Activated CD8-positive, alpha-beta memory T cell treated with anti-CD3 and anti-CD28 coated beads for 24 hours (primary cell): ENCODE data around the gene RGS9.
"Not testable (repeated sequence)": the region's sequence is repeated elsewhere in the genome, so short reads cannot be mapped to it uniquely, and the experiment has no call there.

Experiments
- DNase-seq: peaks from one replicate; pipeline ENCODE4 v3.0.0-alpha.2; 2020

Gene RGS9

DNA sequence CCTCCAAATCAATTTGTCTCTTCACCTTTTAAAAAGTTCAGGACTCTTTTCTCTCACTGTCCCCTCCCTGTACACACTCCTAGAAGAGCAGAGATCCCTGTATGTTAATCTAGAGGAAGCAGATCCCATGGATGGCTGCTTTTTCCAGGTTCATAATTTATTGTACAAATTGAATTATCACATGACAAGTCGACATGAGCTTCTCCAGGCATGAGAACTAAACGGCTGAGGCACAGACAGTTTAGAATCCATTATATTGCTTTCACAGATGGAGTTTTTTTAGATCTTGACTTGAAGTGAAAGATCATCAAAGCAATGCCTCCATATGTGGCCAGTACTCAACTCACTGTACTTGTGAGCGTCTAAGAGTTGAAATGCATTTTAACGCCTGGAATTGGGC lies 47.9 kb downstream of the RGS9 start:
- no peak for DNase-seq

DNA sequence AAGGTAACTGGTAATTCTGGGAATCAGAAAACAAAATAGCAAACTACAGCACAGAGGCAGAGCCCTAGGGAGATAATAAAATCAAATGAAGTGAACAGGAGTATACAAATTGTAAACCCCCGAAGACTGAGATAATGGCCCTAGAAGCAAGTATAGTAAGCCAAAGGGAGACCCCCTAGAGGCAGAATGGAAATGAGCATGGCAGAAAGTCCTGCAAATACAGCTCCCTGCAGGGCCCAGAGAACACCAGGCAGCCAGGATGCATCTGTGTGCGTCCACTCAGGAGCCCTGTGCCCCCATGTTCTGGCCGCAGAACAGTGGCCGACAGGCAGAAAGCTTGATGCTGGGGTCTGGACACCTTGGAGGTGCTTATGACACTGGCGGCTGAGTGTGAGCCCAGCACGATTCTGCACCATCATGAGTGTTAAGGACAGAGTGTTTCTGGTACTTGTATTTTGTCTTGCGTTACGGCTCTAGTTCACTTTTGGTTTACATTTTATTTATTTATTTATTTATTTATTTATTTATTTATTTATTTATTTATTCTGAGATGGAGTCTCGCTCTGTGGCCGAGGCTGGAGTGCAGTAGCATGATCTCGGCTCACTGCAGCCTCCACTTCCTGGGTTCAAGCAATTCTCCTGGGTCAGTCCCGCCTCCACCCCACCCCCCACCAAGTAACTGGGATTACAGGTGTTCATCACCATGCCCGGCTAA lies 48.7 kb downstream of the RGS9 start:
- DNase-seq = no peak

DNA sequence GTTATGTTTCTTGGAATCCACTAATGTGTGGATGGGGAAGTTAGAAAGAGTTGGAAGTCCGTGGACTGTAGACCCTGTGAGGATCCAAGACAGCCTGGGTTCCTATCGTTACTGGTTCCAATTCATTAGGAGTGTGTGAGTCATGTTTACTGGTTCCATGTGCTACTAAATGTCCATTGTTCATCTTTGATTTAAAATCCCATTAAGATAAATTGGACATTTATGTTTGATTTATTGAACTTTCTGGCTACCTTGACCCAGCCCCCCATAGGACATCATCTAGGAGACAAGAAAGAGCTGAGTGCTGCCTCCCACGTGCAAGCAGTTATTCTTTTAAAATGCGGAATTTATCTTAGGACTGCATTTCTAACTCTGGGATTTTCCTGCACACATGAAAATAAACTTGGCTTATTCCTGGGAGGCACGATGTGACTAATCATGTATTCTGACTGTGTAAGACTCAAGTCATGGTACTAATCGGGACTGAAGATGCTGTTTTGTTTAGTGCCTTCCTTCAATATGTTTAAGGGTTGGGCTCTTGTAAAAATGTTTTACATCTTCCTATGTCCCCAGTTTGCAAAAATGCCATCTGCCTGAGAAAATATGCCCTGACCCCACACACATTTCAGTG lies 53.4 kb downstream of the RGS9 start:
- DNase-seq = no peak

DNA sequence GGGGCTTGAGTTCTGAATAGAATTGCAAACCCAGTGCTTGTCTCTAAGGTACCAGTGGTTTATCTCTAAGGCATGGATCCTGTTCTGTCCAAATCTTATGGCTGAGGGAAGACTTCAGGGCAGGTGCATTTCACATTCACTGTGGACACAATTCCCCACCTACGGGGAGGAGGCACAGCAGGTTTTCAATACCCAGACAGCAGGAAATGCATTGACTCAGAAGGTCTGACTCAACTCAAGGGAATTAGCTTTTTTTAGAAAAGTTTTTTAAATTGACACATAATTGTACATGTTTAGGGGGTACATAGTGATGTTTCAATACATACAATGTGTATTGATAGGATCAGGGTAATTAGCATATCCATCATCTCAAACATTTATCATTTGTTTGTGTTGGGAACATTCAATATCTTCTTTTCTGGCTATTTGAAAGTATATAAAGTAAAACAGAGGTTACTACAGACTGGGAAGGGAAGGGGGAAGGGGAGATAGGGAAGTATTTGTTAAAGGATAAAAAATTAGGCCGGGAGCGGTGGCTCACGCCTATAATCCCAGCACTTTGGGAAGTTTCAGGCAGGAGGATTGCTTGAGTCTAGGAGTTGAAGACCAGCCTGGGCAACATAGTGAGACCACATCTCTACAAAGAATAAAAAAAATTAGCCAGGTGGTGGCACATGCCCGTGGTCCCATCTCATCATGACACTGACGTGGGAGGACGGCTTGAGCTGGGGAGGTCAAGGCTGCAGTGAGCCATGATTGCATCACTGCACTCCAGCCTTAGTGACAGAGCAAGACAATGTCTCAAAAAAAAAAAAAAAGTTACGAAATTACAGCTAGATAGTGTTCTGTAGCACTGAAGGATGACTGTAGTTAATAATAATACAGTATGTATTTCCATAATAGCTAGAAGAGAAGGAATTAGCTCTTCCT lies 54.9 kb downstream of the RGS9 start:
- no peak for DNase-seq

DNA sequence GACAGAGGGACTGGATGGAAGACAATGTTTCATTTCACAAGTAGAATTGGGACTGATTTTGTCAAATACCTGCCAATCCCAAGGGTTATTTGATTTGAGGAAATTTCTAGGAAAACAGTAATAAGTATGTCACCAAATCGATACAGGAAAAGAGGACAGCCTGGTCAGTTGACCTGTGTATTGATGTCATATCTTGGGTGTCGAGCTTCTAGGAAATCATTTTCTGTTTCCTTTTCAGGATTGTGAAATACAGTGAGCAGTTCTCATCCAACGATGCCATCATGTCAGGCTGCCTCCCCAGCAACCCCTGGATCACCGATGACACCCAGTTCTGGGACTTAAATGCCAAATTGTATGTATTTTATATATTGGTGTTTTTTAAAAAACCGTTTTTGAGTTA lies 56.1 kb downstream of the RGS9 start:
- DNase-seq = no peak

DNA sequence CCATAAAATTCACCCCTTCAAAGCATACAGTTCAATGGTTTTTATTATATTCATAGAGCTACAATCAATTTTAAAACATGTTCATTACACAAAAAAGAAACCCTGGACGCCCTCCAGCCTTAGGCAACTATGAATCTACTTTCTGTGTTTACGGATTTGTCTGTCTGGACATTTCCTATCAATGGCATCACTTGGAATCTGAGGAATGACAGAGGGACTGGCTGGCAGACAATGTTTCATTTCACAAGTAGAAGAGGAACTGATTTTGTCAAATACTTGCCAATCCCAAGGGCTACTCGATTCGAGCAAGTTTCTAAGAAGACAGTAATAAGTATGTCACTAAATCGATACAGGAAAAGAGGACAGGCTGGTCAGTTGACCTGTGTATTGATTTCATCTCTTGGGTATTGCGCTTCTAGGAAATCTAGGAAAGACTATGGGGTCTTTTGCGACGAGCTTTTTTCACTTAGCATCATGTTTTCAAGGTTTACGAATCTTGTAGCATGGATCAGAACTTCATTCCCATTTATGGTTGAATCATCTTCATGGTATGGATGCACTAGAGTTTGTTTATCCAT lies 56.6 kb downstream of the RGS9 start:
- no peak for DNase-seq

DNA sequence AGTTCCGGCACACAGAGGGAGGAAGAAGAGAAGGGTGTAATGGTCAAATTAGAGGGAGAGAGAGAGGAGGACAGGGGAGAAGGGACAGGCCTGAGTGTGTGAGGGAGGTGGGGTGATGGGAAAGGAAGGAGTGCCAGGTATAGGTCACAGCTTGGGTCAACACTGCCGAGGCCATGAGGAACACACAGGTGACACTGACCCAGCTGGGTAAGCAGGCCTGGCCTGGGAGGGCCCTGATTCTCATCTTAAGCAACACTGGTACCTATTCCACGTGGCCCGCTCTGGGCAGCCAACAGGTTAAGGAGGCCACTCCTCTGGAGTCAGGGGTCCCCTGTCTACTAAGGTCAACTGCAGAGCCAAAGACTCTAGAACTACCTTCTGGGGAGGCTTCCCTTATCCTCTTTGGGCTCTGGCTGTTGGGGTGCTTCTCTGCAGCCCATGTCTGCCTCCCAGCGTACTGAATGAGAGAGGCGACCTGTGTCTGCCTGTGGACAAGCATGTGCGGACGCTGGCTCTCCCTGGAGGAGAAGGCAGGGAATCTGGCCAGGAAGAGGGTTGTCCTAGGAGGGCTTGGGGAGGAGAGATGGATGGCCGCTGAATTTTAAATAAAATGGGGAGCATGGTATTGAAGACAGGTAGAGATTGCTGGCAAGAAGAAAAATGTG lies 57.6 kb downstream of the RGS9 start:
- no peak for DNase-seq

DNA sequence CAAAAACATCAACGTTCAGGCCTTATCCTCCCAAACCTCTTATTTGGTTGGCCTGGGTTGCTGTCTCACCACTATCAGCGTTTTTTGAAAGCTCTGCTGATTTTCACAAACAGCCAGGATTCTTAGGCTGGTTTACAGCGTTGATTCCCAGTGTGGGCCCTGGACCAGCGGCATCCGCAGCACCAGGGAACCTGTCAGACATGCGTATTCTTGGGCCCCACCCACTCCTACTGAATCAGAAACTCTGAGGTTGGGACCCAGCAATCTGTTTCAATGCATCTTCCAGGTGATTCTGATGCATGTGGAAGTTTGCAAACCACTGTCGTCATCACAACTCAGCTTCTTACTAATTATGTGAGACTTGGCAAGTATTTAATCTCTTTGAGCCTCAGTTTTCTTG lies 58.5 kb downstream of the RGS9 start:
- DNase-seq = no peak

DNA sequence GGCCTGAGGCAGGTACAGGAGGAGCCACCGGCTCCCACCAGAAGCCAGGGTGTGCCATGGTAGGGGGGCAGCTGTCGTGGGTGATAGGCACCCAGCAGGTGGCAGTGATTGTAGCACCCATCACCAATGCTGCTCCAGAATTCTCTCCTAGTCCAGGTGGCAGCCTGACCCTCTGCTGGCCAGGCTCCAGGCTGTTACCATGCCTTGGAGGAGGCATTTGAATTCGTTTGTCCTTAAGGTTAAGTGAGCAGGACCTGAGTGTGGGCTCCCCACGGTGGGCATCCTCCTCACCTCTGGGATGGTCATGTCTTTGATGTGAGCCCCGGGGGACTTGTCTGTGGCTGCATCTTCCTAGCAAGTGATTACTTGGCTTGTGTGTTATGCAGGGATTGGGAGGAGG lies 59.4 kb downstream of the RGS9 start:
- no peak for DNase-seq

DNA sequence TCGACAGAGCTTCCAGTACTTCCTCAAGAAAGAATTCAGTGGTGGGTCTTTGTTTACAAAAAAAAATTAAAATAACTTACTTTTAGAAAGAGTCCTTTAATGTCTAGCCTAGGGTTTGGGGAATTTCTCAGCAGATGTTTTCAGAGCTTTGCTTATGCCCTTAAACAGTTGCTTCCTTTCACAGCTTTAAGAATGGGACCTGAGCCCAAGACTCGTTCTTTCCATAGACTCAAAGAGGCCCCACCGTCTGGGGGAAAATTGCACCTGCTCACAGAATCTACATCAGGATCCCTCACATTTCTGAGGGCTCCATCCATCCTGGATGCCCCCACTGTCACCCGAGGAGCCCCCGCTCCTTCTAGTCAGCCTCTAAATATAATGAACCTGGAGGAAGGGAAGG lies 60.0 kb downstream of the RGS9 start:
- no peak for DNase-seq

DNA sequence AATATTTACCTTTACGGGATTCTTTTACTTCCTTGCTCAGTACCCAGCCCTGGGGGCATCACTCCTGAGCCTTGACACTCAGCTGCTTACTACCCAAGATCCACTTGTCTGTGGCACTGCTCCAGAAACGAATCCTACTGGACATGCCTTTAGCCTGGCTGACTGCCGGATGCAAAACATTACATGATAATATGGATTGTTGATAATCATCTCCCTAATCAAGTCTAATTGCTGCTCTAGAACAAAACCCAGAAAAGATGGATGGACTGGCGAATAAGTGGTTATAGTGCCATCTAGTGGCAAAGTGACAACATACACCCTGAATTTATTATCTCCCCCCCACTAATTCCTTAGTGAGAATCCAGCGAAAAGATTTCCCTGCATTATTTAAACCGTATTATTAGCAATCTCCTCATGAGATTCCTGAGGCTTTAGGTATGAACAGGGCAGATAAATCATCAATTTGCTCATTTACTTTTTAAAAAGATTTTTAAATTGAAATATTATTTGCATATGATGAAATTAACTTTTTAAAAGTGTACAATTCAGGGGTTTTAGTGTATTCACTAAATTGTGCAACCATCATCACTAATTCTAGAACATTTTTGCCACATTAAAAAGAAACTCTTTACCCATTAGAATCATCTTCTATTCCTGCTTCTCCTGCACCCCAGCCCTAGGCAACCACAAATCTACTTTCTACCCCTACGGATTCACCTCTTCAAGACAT lies 61.6 kb downstream of the RGS9 start:
- DNase-seq = peak; percentile 65

DNA sequence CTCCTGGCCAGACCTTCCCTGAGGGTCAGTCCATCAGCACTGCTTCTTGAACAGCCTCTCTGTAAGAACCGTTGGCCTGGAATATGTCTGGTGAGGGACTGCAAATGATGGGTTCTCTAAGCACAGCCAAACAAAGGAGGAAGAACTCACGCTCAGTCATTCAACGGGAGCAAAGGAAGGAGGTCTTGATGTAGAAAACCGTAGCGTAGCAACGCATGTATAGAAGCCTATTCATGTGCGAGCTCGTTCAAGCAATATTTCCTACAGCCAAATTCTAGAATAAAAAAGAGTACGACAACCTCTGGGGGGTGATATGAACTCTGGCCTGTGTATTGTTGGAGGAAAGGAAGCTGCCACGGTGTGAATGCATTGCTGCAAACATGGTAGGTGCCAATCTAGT lies 64.2 kb downstream of the RGS9 start:
- DNase-seq = no peak

DNA sequence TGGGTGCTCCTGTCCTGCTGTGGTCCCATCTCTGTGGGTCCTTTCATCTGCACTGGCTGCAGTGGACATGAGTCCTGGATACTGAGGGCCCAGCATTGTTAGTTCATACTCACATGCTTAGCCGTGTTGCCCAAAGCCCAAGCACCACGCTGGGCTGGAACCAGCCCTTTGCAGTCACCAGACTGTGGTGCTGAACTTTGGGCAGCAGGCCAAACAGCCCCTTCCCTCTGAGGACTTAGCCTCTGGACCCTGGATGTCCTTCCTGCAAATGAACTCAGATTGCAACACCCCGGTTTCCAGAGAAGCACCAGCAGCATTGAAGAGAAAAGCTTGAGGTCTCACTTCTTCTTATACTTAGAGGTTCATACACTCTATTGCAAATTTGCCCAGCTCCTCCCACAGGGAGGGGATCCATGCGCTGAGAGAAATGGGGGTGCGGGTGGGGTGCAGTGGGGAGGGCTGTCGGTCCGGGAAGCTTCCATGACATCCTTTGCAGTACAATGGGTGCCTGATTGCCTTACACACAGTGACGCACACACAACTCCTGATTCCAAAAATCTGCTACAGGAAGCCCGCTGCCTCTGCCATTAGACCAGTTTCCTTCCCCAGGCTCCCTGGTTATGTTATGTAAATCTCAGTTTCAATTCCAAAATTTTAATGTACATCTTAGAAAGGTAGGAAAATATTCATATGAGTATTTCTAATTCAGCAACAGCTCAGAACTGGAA lies 65.8 kb downstream of the RGS9 start:
- no peak for DNase-seq

DNA sequence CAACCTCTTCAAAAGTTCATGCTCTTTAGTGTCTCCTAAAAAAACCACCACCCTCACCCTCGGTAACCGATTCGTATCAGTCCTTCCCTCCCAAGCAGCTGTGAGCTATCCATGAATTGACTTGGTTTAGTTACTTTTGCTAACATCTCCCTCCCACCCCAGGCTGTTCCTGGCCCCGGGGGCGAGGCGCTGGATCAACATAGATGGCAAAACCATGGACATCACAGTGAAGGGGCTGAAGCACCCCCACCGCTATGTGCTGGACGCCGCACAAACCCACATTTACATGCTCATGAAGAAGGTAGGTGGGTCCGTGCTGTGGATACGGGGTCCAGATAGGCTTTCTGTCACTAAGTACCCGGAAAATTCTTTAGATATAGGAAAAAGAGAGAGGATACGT lies 66.8 kb downstream of the RGS9 start:
- DNase-seq = no peak

DNA sequence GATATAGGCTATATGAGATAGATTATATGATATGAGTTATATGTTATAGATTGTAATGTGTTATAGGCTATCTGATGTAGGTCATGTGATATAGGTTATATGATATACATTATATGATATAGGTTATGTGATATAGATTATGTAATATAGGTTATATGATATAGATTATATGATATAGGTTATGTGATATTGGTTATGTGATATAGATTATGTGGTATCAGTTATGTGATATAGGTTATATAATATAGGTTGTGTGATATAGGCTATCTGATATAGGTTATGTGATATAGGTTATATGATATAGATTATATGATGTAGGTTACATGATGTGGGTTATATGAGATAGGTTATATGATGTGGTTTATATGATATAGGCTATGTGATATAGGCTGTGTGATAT lies 68.5 kb downstream of the RGS9 start:
- DNase-seq = no peak

DNA sequence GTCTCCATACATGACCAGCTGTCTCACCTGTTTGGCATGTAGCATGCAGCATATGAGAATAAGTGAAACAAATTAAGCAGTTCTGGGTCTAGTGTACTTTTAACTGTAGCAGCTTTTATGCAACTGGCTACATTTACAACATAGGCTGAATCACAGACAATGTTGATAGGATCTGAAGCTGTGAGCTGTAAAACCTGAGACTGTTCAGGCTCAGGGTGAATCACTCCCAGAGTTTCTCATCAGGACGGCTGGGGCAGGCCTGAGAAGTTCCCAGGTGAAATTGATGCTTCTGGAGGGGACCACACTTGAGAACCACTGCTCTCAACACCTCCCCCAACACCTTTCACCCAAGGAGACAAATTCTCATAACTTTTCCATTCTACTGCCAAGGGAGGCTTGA lies 70.3 kb downstream of the RGS9 start:
- DNase-seq = not testable (repeated sequence)

DNA sequence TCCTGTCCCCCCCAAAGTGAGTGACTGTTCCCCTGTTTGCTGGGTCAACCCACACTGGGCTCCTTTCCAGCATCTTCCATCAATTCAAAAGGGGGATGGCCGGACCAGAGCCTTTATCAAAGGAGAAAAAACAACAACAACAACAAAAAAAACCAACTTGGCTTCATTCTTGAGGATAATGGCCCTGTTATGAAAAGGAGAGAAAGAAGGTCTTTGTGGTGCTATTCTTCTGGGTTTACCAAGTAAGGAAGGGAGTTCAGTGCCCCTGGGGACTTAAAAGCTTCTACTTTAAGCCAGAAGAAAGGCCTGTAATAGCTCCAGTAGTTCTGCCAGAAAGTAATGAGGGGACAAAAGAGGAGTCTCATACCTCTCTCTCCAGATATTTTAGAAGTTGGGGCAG lies 71.5 kb downstream of the RGS9 start:
- DNase-seq = no peak

DNA sequence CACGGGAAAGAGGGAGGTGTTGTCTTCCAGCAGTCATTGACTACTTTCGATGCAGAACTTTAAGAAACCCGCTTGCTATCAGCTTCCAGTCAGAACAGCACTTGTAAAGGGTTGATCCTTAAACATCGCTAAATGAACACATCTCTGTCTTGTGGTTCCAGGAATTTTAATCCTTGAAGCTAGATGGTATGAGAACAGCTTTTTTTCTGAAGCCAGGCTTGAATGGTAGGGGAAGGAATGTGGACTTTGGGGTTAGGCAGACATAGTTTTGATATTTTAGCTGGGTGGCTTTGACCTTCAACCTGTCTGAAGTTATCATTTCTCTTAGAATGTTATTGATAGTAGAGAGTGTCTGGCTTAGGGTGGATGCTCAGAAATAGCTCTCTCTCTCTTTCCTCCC lies 81.1 kb downstream of the RGS9 start:
- DNase-seq = no peak

DNA sequence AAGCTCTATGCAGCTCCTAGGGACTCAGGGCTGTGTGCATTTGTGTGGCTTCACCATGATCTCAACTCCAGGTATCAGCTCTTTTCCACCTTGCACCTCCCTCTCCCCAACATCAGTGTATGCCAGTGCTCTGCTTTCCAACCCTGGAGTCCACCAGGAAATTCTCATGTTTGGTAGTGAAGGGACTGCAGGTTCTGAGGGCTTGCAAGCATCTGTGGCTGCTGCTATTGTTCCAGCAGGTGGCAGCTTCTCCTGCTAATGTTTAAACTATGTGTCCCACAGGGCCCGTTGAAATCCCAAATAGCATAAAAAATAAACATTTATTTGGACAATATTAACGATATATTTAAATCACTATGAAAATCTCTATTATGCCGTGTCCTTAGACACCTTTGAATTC lies 82.0 kb downstream of the RGS9 start:
- DNase-seq = no peak

DNA sequence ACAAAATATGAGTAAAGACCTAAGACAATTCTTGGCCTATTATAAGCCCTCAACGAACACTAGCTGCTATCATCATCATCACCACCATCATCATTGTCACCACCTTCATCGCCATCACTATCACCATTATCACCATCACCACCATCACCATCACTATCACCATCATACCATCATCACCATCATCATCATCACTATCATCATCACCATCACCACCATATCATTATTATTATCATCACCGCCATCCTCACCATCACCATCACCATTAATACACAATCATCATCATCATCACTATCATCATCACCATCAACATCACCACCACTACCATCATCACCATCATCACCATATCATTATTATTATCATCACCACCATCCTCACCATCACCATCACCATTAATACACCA lies 82.5 kb downstream of the RGS9 start:
- DNase-seq = no peak

DNA sequence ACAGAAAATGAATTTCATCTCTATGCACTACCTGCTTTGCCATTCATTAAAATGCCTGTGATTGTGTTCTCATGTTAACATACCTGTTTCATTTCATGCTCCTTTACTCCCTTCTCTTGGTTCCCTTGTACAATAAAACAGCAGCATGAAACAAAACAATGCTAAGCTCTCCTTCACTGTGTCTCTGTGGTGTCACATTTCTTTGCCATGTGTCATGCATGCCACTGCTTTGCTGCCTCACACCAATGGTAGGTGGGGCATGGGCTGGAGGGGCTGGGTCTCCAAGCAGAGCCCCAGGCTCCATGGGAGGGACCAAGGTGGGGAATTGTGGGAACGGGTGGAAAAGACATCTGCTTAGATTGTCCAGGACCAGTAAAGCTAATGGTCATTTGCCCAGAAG lies 83.6 kb downstream of the RGS9 start:
- DNase-seq = no peak
